KMS-11 (cell line): ENCODE results near the gene DNMT1.

Experiments used
- H2AFZ ChIP-seq: fragments of 200-600 bp; sonication (generic); 2 replicates; pipeline ENCODE4 v1.6.1; 2016; ENCODE audit warnings: antibody characterized with exemption, mixed run types, low read depth
- H3K27ac ChIP-seq: fragments of 200-600 bp; sonication (generic); 2 replicates; pipeline ENCODE4 v1.6.1; 2016; ENCODE audit warnings: mild to moderate bottlenecking, mixed run types
- H3K27me3 ChIP-seq: fragments of 200-600 bp; sonication (generic); 2 replicates; pipeline ENCODE4 v1.6.1; 2017; ENCODE audit warnings: mild to moderate bottlenecking, low read depth, mixed run types, moderate library complexity; ENCODE audit not compliant: insufficient read depth
- H3K36me3 ChIP-seq: fragments of 200-600 bp; sonication (generic); 2 replicates; pipeline ENCODE4 v1.6.1; 2017; ENCODE audit warnings: mild to moderate bottlenecking, mixed run types; ENCODE audit not compliant: insufficient read depth
- H3K4me1 ChIP-seq: fragments of 200-600 bp; sonication (generic); 2 replicates; pipeline ENCODE4 v1.6.1; 2016; ENCODE audit warnings: mild to moderate bottlenecking, low read depth, mixed run types; ENCODE audit not compliant: poor library complexity, severe bottlenecking
- H3K4me2 ChIP-seq: fragments of 200-600 bp; sonication (generic); 2 replicates; pipeline ENCODE4 v1.7.0; 2016; ENCODE audit warnings: mild to moderate bottlenecking, mixed run types
- H3K4me3 ChIP-seq: fragments of 200-600 bp; sonication (generic); IDR thresholded peaks from 2 replicates; pipeline ENCODE4 v1.6.1; 2017; ENCODE audit warnings: low read depth, low read length, mixed read lengths; ENCODE audit not compliant: insufficient read depth
- H3K79me2 ChIP-seq: fragments of 200-600 bp; sonication (generic); 2 replicates; pipeline ENCODE4 v1.6.1; 2016; ENCODE audit warnings: low read depth, mixed run types; ENCODE audit not compliant: insufficient read depth
- H3K9ac ChIP-seq: fragments of 200-600 bp; sonication (generic); 2 replicates; pipeline ENCODE4 v1.6.1; 2016; ENCODE audit warnings: mild to moderate bottlenecking, mixed run types
- H4K20me1 ChIP-seq: fragments of 200-600 bp; sonication (generic); 2 replicates; pipeline ENCODE4 v1.6.1; 2016; ENCODE audit warnings: mild to moderate bottlenecking, mixed run types; ENCODE audit not compliant: insufficient read depth
- TF ChIP-seq, protein P1 (sequence below): fragments of 200-600 bp; sonication (generic); conservative IDR thresholded peaks from 2 replicates; pipeline ENCODE4 v1.6.1; 2017; ENCODE audit warnings: low read depth, mild to moderate bottlenecking, antibody characterized with exemption, low read length, moderate library complexity, mixed read lengths

Gene DNMT1

DNA sequence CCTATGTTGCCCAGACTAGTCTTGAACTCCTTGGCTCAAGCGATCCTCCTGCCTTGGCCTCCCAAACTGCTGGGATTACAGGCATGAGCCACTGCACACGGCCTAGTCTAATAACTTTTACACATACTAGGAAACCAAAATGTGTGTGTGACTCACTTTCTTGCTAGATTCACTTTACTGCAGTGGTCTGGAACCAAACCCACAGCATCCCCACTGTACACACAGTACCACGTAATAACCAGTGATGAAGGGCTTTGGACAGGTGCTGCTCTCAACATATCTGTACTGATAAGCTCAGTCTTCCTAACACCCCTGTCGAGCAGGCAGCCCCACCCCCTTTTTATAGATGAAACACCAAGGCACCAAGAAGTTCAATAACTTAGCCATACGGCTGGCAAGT lies 5.1 kb downstream of the DNMT1 start:
- H3K4me3 ChIP-seq: no peak overlapping the region
- H3K36me3 ChIP-seq: no peaks in the 10 kb centered on the region; the same call in 1 of the 2 replicates
- H3K9ac ChIP-seq: no peak overlapping the region
- H3K27ac ChIP-seq: no peak overlapping the region
- TF ChIP-seq, protein P1, sequence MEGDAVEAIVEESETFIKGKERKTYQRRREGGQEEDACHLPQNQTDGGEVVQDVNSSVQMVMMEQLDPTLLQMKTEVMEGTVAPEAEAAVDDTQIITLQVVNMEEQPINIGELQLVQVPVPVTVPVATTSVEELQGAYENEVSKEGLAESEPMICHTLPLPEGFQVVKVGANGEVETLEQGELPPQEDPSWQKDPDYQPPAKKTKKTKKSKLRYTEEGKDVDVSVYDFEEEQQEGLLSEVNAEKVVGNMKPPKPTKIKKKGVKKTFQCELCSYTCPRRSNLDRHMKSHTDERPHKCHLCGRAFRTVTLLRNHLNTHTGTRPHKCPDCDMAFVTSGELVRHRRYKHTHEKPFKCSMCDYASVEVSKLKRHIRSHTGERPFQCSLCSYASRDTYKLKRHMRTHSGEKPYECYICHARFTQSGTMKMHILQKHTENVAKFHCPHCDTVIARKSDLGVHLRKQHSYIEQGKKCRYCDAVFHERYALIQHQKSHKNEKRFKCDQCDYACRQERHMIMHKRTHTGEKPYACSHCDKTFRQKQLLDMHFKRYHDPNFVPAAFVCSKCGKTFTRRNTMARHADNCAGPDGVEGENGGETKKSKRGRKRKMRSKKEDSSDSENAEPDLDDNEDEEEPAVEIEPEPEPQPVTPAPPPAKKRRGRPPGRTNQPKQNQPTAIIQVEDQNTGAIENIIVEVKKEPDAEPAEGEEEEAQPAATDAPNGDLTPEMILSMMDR: no peak
- no peak overlapping the region; the same call in 1 of the 2 replicates for H3K4me2 ChIP-seq
- H2AFZ ChIP-seq: no peak overlapping the region
- H4K20me1 ChIP-seq: peaks cover 48% of the 10 kb centered on the region
- H3K79me2 ChIP-seq: peaks cover 100% of the 10 kb centered on the region
- H3K4me1 ChIP-seq: peaks cover 27% of the 10 kb centered on the region
- no peaks in the 10 kb centered on the region for H3K27me3 ChIP-seq

GRCh38 chr19:10187315-10187714 lies 7.4 kb downstream of the DNMT1 start:
- H3K4me2 ChIP-seq: no peak overlapping the region
- no peak overlapping the region for H2AFZ ChIP-seq
- peaks cover 48% of the 10 kb centered on the region for H4K20me1 ChIP-seq
- H3K79me2 ChIP-seq: peaks cover 93% of the 10 kb centered on the region
- H3K9ac ChIP-seq: no peak overlapping the region
- peaks cover 15% of the 10 kb centered on the region for H3K4me1 ChIP-seq
- no peak overlapping the region for H3K4me3 ChIP-seq
- H3K36me3 ChIP-seq: no peaks in the 10 kb centered on the region; the same call in 1 of the 2 replicates
- TF ChIP-seq, protein P1: no peak
- H3K27me3 ChIP-seq: no peaks in the 10 kb centered on the region
- H3K27ac ChIP-seq: no peak overlapping the region

GRCh38 chr19:10184636-10185035 lies 10.1 kb downstream of the DNMT1 start:
- H2AFZ ChIP-seq: no peak overlapping the region
- H3K27ac ChIP-seq: no peak overlapping the region
- no peak overlapping the region for H3K9ac ChIP-seq
- peaks cover 9% of the 10 kb centered on the region for H3K36me3 ChIP-seq
- no peak overlapping the region for H3K4me2 ChIP-seq
- no peaks in the 10 kb centered on the region for H3K4me1 ChIP-seq
- TF ChIP-seq, protein P1: no peak
- H3K79me2 ChIP-seq: peaks cover 84% of the 10 kb centered on the region
- H3K27me3 ChIP-seq: no peaks in the 10 kb centered on the region
- no peak overlapping the region for H3K4me3 ChIP-seq
- peaks cover 49% of the 10 kb centered on the region for H4K20me1 ChIP-seq

DNA sequence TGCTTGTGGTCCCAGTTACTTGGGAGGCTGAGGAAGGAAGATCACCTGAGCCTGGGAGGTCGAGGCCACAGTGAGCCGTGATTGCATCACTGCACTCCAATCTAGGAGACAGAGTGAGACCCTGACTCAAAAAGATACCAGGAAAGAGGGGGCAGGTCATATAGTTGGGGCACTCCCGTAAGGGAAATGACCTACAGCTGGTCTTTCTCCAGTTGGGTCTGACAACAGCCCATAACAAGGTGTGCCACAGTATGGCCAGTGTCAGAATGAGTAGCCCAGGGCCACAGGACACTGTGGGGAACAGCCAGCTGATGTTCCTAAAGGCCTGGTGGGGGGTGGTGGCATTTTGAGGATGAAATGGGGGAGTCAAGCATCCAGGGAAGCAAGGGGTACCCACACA lies 10.8 kb downstream of the DNMT1 start:
- peaks cover 49% of the 10 kb centered on the region for H4K20me1 ChIP-seq
- H3K36me3 ChIP-seq: peaks cover 9% of the 10 kb centered on the region
- no peak overlapping the region for H3K27ac ChIP-seq
- peaks cover 81% of the 10 kb centered on the region for H3K79me2 ChIP-seq
- no peak overlapping the region for H3K4me2 ChIP-seq
- H3K4me3 ChIP-seq: no peak overlapping the region
- TF ChIP-seq, protein P1: no peak
- H2AFZ ChIP-seq: no peak overlapping the region
- no peak overlapping the region for H3K9ac ChIP-seq
- H3K4me1 ChIP-seq: no peaks in the 10 kb centered on the region
- H3K27me3 ChIP-seq: no peaks in the 10 kb centered on the region
